Ammon's horn (tissue), 1 donor: ENCODE data around the gene LOXHD1.

Experiments
- DNase-seq: peaks from one replicate; pipeline ENCODE4 v3.0.0-alpha.2; 2016; ENCODE audit warnings: low spot score

Gene LOXHD1, protein sequence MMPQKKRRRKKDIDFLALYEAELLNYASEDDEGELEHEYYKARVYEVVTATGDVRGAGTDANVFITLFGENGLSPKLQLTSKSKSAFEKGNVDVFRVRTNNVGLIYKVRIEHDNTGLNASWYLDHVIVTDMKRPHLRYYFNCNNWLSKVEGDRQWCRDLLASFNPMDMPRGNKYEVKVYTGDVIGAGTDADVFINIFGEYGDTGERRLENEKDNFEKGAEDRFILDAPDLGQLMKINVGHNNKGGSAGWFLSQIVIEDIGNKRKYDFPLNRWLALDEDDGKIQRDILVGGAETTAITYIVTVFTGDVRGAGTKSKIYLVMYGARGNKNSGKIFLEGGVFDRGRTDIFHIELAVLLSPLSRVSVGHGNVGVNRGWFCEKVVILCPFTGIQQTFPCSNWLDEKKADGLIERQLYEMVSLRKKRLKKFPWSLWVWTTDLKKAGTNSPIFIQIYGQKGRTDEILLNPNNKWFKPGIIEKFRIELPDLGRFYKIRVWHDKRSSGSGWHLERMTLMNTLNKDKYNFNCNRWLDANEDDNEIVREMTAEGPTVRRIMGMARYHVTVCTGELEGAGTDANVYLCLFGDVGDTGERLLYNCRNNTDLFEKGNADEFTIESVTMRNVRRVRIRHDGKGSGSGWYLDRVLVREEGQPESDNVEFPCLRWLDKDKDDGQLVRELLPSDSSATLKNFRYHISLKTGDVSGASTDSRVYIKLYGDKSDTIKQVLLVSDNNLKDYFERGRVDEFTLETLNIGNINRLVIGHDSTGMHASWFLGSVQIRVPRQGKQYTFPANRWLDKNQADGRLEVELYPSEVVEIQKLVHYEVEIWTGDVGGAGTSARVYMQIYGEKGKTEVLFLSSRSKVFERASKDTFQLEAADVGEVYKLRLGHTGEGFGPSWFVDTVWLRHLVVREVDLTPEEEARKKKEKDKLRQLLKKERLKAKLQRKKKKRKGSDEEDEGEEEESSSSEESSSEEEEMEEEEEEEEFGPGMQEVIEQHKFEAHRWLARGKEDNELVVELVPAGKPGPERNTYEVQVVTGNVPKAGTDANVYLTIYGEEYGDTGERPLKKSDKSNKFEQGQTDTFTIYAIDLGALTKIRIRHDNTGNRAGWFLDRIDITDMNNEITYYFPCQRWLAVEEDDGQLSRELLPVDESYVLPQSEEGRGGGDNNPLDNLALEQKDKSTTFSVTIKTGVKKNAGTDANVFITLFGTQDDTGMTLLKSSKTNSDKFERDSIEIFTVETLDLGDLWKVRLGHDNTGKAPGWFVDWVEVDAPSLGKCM (N-terminal part only)

GRCh38 chr18:46657115-46657955 lies at the start of gene LOXHD1:
LOXHD1 (minus strand) TSS chr18:46657220; CDS start chr18:46657033, 187 bp downstream.
- DNase-seq: no peak

- no peak for DNase-seq
These were observed 48.5 kb upstream of the LOXHD1 start for GRCh38 chr18:46705521-46705920.

DNA sequence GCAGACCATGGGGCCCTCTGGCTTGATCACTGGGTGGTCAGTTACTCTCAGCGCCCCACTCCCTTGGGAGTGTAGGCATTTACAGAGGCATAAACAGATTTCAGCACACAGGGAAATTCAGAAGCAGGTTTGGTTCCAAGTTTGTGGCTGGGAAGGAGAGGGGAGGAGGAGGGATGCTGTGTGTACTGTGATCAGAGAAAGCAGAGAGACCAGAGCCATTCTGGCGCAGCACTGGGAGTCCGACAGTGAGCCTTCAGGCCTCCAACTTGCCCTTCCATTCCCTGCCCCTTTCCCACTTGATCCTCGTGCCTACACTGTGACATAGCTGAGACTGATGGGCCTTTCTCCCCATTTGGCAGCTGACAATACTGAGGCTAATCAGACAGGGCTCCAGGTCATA lies 47.8 kb upstream of the LOXHD1 start:
- DNase-seq: no peak

GRCh38 chr18:46704189-46704588 lies 47.2 kb upstream of the LOXHD1 start:
- no peak for DNase-seq

- no peak for DNase-seq
These were observed 45.5 kb upstream of the LOXHD1 start for GRCh38 chr18:46702471-46702870.

DNA sequence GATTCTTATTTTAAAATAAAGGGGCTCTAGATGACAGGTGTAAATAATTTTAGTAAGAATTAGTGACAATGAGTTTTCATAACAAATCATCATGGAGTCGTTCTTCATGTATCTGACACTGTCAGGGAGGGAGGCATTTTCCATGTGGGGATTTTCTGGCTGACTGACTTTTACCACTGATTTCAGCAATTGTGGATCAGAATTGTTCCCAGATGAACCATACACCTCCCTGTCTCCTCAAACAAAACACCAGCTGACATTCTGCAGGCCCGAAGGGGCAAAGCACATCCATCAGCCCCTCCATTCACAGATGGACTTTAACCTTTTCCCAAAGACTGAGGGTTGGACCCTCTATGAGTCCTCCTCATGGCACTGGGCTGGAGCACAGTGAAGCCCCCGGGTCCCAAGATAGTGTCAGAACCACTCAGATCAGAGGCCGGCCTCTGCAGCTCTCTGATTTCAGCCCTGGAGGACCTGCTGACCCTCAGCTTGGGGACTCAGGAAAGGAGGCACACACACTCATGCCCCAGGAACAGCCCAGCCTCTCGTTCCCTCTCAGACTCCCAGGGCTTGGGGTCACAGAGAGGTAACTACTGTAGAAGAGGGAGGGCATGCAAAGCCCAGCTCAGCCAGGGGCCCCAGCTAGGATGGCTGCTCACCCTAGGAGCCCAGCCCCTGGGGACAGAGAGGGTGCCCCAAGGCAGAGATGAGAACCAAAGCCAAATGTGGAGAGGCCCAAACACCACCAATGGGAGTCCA lies 43.2 kb upstream of the LOXHD1 start:
- no peak for DNase-seq

DNA sequence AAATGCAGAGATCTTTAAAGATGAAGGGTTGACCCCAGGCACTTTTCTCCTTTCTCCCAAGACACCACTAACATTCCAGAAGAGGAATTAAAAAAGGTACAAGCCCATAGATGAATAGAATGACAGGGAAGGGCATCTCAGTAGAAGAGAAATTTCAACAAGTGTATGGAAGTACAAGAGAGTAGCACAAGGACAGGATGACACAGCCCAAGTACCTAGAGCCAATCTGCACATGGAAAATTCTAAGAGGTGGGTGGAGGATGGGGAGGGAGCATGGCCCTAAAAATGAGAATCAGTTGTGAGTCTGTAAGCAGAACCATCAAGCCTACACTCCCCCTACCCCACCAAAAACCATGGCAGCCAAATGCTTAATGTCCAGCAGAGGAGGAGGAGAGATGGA lies 39.7 kb upstream of the LOXHD1 start:
- DNase-seq: no peak

DNA sequence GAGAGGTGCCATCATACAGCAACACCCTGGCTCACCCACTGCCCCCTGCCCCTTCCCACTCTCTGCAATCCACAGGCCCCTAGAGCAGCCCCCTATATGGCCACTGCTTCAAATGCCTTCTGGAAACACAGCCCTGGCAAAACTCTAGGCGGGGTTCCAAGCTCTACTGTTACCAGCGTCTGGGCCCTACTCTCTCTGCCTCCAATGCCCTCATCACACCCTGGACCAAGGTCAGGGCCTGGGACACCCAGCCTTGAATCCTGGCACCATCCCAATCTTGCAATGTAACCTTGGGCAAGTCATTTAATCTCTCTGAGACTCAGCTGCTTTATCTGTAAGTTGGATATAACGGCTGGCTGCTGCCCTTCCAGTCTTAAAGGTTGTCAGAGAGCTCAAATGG lies 39.2 kb upstream of the LOXHD1 start:
- DNase-seq: no peak

DNA sequence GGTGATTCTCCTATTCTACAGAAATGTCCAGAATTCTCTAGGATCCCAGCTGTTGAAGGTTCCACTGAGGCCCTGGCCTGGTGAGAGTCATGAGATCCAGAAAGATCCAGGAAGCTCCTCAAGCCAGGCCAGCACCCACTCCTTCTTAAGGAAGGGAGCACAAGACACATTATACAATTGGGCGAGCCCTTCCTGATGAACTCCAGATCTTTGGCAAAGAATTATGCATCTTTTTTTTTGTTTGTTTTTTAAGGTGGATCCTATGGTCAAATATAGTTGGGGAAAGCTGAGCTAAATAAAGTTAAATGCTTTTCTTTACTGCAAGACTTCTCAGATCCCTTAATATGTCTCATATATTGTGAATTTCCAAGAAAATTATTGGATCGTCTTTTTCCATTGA lies 37.0 kb upstream of the LOXHD1 start:
- DNase-seq: no peak

- no peak for DNase-seq
These were observed 32.0 kb upstream of the LOXHD1 start for GRCh38 chr18:46688853-46689525.

GRCh38 chr18:46686186-46686585 lies 29.2 kb upstream of the LOXHD1 start:
- no peak for DNase-seq

DNA sequence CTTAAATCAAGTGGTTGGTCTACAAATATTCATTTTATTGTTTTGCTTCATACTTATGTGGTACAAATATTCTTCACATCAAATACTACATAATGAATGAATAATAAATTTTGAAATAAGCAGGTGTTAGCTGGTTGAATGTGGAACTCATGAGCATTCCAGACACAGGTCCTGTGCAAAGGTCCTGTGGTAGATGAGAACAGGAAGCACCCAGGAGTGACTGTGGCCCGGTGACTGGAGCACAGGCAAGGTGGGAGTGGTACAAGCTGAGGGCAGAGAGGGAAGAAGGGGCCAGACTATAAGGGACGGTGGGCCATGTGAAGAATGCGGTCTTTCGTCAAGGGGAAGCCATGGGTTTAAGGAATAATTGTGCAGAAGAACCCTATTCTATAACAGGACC lies 26.2 kb upstream of the LOXHD1 start:
- no peak for DNase-seq

- no peak for DNase-seq
These were observed 24.0 kb upstream of the LOXHD1 start for GRCh38 chr18:46680784-46681695.

DNA sequence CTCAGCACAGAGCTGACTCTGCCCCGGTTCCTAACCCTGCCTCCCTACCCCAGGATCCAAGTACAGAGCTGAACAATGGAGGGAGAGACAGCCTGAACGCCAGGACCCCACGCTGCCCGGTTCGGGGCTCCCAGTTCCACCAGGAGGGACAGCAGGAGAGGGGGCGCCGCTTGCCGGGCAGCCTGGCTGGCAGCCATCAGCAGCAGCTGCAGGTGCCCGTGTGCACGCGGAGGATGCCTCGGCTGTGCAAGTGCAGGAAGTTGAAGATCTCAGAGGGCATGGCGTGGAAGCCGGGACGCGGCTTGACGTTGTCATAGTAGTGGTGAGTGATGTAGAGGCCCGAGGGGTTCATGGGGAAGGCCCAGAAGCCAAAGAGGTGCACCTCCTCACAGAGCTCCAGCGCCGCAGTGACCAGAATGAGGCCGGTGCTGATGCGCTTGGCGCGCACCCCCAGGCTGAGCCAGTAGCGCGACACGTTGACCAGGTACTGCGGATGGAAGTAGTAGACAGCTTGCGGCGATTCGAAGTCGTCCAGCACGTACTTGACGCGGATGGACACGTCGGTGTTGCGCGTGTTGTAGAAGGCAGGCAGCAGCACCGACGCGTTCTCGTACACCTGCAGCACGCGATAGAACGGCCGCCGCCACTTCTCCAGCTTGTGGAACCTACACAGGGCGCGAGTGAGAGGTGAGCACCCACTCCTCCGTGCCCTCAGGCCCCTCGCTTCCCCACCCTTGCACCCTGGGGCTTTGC lies 23.0 kb upstream of the LOXHD1 start:
- no peak for DNase-seq

DNA sequence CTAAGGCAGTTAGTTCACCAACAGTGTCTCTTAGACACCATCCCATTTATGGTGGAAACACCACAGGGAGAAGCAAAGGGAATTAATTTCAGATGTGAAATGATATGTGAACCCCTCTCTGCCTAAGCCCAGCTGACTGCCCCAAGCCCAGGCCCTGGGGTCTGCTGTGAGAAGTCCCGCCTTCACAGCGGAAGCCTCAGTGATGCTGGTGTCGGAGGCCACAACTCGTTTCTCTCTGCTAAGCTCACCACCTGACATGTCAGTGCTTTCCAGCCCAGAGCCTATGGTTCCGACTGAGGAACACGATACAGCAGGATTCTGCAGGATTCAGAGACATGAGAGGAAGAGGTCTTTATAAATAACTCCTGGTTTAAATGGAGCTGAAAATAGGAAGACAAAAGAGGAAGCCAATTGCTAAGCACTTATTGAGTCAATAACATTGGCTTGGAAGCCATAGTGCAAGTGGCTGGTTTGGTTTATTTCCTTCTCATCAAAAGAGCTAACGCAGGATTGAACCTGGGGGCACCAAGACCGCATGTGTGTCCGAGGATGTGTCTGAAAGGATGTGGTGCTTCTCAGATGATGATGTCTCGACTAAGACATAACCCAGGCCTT lies 21.9 kb upstream of the LOXHD1 start:
- no peak for DNase-seq

GRCh38 chr18:46678041-46678440 lies 21.0 kb upstream of the LOXHD1 start:
- DNase-seq: no peak

DNA sequence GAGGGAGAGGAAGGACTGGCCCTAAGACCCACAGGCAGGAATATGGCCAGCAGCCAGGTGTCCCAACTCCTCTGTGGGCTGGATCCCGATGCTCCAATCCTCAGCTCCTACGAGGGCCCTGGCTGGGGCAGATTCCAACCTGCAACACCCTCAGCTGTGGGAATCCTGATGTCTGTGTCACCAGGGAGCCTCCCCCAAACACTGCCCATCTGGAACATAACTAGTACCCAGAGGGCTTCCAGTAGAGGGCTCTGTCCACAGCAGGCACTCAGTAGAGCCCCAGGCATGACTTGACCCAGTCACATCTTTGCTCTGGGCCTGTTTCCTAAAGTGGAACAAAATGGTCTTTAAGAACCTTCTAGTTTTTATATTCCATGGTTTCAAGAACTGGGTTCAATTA lies 20.6 kb upstream of the LOXHD1 start:
- no peak for DNase-seq
